Posterior vena cava (tissue), 2 donors: ENCODE measurements around the gene SORL1-AS1.
"Not testable (repeated sequence)": the region's sequence is repeated elsewhere in the genome, so short reads cannot be mapped to it uniquely, and the experiment has no call there.

Experiments
- DNase-seq: peaks from one replicate; pipeline ENCODE4 v3.0.0-alpha.2; 2020; ENCODE audit warnings: low spot score
- intact Hi-C, 2 donors: fragments of 100-400 bp; cut with DNase I; formaldehyde crosslinking; loops; one replicate each; pipeline versions ENCODE4 v1.14.1 to v1.14.2; 2022 to 2023
- donor health status: DM: yes; HTN: yes; CAD: no.
- donor health status: DM: yes; HTN: yes; CAD: no.

Gene SORL1-AS1

DNA sequence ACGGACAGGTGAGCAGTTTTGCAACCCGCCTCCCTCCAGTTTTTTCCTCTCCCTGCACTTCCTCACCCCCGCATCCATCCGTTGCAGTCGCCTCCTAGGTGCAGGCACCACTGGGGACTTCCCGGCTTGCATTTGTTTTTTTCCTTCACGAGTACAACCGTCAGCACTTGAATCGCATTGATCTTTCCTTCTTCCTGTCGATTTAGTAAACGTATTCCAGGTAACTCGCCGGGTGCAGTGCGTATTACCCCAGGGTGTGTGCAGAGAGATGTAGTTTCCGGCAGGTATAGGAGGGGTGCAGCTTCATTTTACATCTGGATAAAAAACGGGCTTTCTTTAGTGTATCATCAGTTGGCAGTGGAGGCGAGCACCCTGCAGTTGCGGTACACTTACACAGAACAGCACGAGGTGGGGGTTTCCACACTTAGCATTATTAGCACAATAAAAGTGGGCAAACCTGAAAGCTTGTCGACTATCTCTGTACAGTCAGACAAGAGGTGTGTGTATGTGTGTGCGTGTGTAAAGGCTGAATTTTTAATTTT lies at the start of gene SORL1-AS1:
SORL1-AS1 (minus strand) TSS at position 359 of the 542 bp plus-strand sequence.
- no peak for DNase-seq
- intact Hi-C loops: loop anchor here in 1 of 2 donors (5.0 kb wide), 1 partner anchor 80 kb away; no protein-coding TSS in a partner anchor

DNA sequence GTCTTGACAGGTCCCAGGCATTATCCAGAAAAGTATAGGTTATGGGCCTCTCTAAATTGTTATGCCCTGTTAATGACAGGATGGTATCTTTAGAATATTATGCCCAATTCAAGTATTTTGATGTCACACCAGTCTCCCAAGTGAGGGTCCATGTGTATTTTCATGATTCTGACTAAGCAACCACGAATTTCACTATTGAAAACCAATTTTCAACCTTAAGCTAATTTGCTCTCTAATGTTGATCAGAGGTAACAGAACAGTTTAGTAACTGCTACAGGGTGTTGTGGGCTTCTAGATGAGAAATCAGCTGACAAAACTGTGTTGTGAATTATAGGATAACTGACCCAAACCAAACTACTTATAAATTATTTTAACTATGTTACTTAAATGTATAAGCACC lies 48.0 kb upstream of the SORL1-AS1 start:
- intact Hi-C loops: no loop called here
- no peak for DNase-seq

DNA sequence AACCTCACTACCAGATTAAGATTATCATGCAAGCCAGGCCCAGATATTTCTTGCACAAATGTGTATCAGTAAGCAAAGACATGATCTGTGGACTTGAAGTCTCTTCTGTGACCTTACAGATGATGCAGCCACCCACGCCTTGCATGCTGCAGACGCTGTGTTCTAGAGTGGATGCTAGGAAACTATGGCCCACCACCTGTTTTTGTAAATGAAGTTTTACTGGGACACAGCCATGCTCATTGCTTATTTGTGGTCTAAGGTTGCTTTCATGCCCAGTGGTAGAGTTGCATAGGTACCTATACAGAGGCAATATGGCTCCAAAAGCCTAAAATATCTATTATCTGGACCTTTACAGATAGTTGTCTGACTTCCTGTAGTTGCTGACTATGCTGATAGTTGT lies 47.5 kb upstream of the SORL1-AS1 start:
- DNase-seq: no peak
- intact Hi-C loops: no loop called here

DNA sequence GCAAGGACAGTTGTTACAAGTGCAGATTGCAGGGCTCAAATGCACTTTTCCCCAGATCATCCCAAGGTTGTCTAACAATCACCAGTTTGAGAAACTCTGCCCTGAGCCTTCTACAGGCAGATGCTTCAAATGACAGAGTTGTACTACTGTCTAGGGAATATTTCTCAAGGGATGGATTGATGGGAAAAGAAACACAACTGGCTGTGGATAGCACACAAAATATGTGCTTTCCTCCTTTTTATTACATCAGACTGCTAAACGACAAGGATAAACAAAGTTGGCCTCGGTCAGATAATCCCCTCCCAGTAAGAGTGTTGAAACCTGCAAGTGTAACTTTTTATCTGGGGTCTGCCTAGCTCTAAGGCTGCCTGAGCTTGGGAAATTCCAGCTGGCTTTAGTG lies 46.6 kb upstream of the SORL1-AS1 start:
- intact Hi-C loops: no loop called here
- DNase-seq: no peak

DNA sequence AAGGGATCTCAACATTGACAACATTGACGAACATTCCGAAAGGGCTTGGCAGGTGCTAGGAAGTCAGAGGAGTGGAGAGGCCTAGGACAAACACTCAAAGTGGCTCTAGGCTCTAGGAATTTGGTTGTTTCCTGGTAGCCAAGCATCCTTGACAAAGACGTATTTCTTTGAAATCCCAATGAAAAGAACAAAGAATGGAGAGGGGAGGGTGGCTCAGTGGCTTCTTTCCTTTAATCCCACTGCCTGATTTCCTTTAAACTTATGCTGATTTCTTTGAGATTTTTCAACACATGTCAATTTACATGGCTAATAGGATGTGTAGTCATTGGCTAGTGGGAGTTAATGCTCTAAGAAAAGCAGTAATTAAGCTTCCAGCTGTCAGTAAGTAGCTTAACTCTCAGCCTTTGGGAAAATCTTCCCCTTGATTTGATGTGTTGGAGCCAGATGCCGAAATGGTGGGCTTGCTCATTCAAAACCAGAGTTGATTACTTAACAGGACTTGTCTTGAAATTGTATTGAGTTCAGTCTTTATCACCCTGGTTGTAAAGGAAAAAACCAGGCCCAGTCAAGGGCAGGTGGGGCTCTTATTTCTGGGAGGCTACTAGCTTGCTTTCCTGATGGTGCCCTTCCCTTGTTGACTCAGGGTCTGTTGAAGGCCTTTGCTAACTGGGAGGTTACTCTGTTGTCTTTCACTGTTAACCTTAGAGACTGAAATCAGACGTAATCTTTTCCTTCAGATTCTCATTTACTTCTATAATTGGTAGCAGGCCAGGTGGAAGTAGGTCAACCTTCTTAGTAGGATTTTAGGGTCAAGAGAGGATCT lies 44.6 kb upstream of the SORL1-AS1 start:
- intact Hi-C loops: no loop called here
- DNase-seq: no peak

DNA sequence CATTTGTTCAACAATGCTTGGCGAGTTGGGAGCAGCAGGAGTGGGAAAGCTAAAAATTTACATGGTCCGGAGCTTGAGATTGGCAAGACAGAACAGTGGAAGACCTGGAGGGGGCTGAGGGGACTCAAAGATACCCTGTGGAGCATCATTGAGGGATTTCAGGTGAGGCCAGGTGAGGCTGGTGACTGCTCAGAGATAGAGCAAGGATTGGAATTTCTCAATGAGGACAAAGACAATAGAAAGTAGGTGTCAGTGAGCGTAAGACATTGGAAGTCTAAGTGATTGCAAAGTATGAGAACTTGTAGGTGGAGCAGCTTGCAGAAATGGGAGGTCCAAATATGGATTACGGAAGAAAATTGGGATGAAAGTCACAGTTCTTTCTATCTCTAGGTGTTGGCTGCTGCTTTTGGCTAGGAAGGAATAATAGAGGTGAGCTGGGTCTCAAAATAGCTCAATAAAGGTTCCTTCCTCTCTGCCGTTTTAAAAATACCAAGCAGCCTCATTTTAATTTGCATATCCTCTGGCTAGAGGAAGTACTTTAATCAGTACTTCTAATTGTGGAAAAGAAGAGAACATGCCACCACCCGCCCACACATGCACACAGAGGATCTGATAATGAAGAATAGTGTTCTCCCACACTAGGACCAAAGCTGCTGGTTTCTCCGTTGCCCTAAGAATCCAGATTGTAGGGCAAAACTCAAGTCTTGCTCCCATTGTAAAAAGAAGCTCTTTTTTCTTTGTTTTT lies 41.8 kb upstream of the SORL1-AS1 start:
- no peak for DNase-seq
- intact Hi-C loops: no loop called here

DNA sequence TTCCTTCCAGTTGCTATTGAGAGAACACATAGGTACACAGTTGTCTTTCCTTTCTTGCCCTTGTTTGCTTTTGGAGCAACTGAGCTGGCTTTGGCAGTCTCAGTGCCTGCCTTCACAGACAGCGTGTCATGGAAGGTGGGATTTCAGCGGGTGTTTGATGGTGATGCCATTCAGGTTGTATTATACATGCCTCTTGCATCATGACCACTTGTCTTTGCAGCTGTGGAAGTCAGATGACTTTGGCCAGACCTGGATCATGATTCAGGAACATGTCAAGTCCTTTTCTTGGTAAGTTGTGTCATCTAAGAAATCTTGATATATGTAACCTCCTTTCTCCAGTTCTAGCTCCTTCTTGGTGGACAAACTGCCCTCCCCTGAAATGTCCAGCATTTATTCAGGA lies 37.1 kb upstream of the SORL1-AS1 start:
- intact Hi-C loops: no loop called here

DNA sequence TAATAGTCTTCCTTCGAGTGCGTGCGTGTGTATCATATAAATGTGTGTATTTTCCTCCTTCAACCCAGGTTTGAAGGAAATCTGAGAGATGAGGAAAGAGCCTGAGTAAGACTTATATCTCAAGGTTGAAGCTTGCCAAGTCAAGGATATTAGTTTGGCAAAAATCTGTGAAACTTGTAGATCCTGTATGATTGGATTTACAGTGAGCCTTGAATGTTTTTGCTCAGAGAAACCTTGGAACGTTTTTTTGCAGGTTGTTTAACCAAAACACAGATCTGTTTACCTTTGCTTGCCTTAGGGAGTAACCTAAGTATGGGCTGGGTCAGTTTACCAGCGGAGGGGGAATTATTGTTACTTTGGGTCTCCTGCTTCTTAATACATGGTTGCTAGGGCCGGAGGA lies 35.9 kb upstream of the SORL1-AS1 start:
- intact Hi-C loops: no loop called here
- DNase-seq: no peak

More for the DNA sequence above, 37.1 kb upstream of the SORL1-AS1 start:
- DNase-seq: no peak

DNA sequence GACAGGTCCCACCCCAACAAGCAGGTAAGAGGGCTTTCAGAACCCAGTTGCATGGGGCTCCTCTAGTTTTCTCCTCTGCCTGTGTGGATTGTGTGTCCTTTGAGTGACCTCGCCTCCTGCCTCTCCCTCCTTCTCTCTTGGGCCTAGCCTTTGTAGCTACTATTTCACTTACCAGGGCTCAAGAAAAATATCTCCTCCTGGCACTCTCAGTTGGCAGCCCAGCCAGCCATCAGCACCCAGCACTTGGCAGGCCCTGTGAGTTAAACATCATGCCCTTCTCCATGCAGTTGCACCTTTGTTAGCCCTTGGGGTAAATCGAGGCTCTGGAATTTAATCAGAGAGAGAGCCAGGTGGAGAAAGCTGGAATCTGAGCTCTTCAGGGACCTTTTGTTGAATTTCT lies 35.4 kb upstream of the SORL1-AS1 start:
- no peak for DNase-seq
- intact Hi-C loops: no loop called here

DNA sequence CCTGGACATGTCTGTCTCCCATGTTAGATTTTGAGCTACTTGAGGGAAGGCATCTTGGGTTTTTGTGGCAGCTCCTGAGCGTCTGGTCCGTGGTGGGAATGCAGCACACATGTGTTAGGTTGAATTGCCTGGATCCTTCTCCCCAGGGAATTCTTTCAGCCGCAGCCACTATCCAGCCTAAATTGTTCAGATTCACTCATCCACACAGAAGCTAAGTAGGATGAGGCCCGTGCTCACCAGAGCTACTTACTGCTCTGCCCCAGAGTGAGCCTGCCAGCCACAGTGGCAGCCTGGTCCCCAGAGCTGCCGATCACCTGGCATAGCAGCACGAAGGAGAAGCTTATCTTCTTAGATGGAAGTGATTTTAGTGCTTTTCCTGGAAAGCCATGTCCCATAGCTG lies 34.4 kb upstream of the SORL1-AS1 start:
- intact Hi-C loops: no loop called here
- no peak for DNase-seq

DNA sequence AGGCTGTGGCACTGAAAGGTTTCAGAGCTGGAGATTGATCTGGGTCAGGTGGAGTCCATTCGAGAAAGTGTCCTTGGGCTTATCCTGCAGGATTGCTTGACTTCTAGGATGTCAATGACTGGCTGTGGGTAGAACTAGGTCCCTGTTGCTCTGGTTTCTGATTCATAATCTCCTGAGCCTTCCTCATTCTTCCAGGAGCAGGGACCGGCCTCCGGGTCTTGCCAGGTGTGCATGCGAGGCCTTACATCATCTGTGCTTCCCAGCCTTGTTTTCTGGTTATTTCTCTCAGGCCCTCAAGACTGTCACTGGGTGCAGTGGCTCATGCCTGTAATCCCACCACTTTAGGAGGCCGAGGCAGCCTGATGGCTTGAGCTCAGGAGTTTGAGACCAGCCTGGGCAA lies 33.3 kb upstream of the SORL1-AS1 start:
- no peak for DNase-seq
- intact Hi-C loops: no loop called here

DNA sequence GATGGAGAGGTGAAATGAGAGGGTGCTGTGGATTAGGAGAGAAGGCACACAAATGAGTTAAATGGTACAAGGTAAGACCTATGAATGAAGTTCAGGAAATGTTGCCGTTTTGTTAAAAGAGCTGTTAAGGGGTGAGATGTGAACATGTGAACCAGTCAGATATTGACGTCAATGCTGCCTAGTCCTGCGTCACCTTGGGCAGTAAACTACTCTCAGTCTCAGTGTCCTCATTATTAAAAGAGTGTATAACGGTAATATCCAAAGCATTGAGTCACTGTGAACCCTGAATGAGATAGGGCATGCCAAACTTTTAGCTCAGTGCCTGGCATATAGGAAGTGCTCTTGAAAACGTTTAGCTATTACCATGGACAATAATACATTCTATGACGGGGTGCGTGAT lies 32.4 kb upstream of the SORL1-AS1 start:
- no peak for DNase-seq
- intact Hi-C loops: no loop called here

DNA sequence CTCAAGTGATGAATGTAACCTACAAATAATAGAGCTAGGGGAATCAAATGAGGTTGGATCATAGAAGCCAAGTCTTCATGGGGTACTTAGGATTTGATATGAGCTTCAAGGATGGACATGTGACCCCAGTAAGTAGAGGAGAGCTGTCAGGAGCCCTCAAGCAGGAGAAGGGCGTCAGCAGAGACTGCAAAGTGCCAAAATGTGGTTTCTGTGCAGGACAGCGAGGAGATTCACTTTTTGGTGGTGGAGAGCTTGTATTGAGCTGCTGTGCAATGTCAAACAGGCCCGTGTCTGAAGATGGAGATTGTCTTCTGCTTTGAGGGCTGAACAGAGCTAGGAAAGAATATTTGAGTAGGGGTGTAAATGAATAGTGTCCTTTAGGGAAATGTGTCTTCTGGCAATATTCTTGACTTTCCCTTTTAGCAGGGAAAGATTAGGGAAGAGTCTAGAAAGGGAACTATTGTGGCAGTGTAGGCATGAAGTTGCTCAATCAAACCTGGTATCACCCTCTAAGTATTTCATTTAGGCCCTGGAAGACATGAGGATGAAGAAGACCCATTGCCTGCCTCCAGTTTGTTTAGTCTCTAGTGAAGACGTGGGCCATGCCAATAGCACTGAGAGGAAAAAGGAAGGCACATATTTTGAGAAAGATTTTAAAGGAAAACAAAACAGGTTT lies 31.2 kb upstream of the SORL1-AS1 start:
- intact Hi-C loops: no loop called here
- no peak for DNase-seq

DNA sequence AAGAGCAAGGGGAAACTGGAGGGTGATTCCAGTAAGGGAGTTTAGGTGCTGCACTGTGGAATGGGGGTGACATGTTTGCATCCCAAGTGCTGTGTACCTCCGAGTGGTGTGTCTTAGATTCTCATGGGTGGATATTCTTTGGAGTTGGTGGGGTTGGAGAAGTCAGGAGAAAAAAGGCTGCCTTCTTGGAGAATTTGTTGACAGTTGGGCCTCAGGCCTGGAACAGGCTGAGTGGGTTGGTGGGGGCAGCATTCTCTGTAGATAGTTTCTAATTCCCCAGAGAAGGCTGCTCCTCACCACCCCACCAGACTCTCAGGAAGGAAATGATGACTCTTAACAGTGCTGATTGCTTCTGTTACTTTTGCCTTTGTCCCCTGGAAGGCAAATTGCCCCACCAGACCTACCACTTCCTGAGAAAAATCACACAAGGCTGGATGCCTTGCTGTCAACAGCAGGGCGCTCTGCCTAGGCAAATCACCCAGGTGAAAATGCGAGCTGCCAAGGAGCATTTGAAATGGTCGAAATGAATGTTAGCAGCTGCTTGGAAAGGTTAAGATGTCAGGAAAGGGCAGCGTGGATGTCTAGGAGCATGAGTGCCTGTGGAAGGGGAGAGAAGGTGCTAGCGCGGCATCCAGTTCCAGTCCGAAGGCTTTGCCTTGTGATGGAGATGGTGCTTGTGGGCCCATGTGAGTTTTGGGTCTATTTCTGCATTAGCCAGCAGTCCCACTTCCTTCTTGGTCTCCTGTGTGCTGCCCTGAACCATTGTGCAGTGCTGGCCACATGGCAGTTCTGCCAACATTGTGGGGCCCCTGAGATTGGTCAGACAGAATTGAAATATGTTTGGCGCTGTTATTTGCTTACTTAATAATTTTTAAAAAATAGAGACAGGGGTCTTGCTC lies 29.7 kb upstream of the SORL1-AS1 start:
- DNase-seq: no peak
- intact Hi-C loops: no loop called here

DNA sequence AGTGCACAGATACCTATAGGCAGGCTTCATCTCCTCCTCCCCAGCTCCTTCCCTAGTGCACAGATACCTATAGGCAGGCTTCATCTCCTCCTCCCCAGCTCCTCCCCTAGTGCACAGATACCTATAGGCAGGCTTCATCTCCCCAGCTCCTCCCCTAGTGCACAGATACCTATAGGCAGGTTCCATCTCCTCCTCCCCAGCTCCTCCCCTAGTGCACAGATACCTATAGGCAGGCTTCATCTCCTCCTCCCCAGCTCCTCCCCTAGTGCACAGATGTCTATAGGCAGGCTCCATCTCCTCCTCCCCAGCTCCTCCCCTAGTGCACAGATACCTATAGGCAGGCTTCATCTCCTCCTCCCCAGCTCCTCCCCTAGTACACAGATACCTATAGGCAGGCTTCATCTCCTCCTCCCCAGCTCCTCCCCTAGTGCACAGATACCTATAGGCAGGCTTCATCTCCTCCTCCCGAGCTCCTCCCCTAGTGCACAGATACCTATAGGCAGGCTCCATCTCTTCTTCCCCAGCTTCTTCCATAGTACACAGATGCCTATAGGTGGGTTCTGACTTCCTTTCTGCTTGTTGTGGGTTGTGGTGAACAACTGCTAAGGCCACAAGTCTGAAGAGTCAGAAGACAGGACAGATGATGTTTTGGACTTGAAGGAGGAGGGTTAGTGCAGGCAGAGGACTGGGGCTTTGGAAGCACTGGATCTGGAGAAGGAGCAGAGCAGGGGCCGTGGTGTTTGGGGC lies 28.9 kb upstream of the SORL1-AS1 start:
- DNase-seq, intact Hi-C loops: not testable (repeated sequence)

DNA sequence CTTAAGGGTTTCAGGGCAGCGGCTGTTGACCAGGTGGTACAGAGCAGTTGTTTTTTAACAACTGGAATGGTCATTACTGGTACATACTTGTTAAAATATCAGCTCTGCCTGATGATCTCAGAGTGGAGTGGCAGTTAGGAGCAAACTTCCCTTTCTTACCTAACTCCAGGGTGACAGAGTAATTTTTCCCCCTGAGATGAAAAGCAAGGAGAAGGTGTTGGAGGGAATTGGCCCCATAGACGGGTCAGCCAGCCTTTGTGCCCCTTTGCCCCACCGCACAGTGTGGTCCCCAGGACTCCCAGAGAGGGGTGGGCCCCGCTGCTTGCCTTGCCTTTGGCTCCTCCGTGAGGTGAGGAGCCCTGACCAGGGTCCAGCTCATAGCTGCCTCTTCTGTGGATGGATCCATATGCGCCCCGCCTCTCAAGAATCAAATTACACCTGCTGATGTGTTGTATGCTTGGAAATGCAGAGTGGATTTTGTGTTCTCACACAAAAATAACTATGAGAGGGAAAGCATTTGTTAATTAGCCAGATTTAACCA lies 27.0 kb upstream of the SORL1-AS1 start:
- intact Hi-C loops: no loop called here

DNA sequence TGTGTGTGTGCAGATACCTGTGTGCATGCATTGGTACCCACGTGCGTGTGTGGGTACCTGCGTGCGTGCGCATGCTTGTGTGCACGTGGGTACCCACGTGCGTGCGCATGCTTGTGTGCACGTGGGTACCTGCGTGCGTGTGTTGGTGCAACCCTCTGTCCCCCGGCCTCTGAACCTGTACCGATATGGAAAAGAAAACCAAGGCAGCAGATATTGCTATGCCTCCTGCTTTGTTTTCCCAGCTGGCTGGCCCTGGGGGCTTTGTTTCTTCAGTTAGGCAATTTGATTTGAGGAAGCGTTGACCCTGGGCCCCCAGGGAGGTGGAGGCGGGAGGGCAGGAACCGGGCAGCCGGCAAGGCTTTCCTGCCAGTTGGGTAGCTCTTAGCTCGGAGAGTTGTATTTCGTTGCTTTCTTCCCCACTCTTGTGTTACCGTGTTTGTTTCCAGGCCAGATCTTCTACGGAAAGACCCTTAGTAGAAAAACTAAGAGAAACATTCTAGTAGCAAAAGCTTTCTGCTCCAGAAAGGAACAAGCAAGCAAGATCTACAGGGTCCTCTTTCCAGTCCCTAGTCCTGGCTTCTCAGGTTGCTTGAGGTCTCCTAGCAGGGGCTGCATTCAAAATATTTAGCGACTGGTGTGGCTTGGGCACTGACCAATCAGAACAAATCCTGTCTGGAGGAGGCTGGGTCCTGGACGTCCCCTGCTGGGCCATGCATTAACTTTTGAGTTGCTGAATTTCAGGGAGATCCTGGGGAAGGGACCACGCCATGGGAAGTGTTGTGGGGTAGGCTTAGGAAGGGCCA lies 26.3 kb upstream of the SORL1-AS1 start:
- intact Hi-C loops: no loop called here
- DNase-seq: no peak

More for the DNA sequence above, 27.0 kb upstream of the SORL1-AS1 start:
- DNase-seq: no peak
